K562 (cell line): ENCODE results near the gene MEA1. TPM values are rescaled to one million over a fixed set of nuclear protein-coding genes. Genes with fewer than 3 reads are reported as not detected.

Experiments
- BCL6 ChIP-seq: fragments of 250-450 bp; sonication (Bioruptor Pico); IDR thresholded peaks from 2 replicates; pipeline ENCODE4 v1.4.0; 2020
- CEBPG ChIP-seq, 3 experiments: fragments of 200-800 bp in 1 of 3; sonication (Bioruptor generic) in 1 of 3; sonication (generic) in 1 of 3; formaldehyde crosslinking in 1 of 3; IDR thresholded peaks in 2 of 3; conservative IDR thresholded peaks in 1 of 3; 2 replicates each; pipeline versions ENCODE4 v1.6.1 to v1.8.0; 2016 to 2022; ENCODE audit warnings: missing compliant biosample characterization in 2 of 3, missing genetic modification characterization in 2 of 3, mild to moderate bottlenecking in 1 of 3, missing genetic modification reagents in 1 of 3
- EGR1 ChIP-seq: fragments of 450-650 bp; conservative IDR thresholded peaks from 2 replicates; pipeline ENCODE4 v1.6.1; 2017; ENCODE audit warnings: mild to moderate bottlenecking
- FOXA1 ChIP-seq: fragments of 450-650 bp; IDR thresholded peaks from 2 replicates; pipeline ENCODE4 v1.6.1; 2016; ENCODE audit warnings: mild to moderate bottlenecking, borderline replicate concordance
- HSF4 ChIP-seq: fragments of 250-450 bp; sonication (Bioruptor Pico); IDR thresholded peaks from 2 replicates; pipeline ENCODE4 v2.1.2; 2022; ENCODE audit warnings: mild to moderate bottlenecking, moderate library complexity, borderline replicate concordance
- KDM4B ChIP-seq, 2 experiments: fragments of 450-650 bp in 1 of 2; sonication (generic) in 1 of 2; IDR thresholded peaks; 2 replicates each; pipeline ENCODE4 v1.6.1; 2016 to 2017; ENCODE audit warnings: borderline replicate concordance in 2 of 2, antibody characterized with exemption in 1 of 2, low read depth in 1 of 2, mild to moderate bottlenecking in 1 of 2
- MAFG ChIP-seq: fragments of 450-650 bp; conservative IDR thresholded peaks from 2 replicates; pipeline ENCODE4 v1.6.1; 2016; ENCODE audit warnings: missing genetic modification characterization, missing compliant biosample characterization
- MYNN ChIP-seq, 2 experiments: sonication (generic); formaldehyde crosslinking in 1 of 2; IDR thresholded peaks; 2 replicates each; pipeline versions ENCODE4 v1.5.0 to v1.6.1; 2016 to 2020; ENCODE audit warnings: antibody characterized with exemption in 1 of 2, missing genetic modification reagents in 1 of 2
- PHB ChIP-seq: fragments of 250-450 bp; sonication (Bioruptor Pico); IDR thresholded peaks from 2 replicates; pipeline ENCODE4 v1.5.0; 2021
- RCOR1 ChIP-seq, 2 experiments: IDR thresholded peaks; 2 replicates each; pipeline ENCODE4 v1.6.1; 2012; ENCODE audit warnings: low read depth in 2 of 2, low read length in 2 of 2, borderline replicate concordance in 1 of 2, improper control_type of control experiment in 1 of 2
- TSHZ1 ChIP-seq: fragments of 250-450 bp; sonication (Bioruptor Pico); IDR thresholded peaks from 2 replicates; pipeline ENCODE4 v1.4.0; 2020; ENCODE audit warnings: mild to moderate bottlenecking, moderate library complexity
- ZBED1 ChIP-seq: IDR thresholded peaks from 2 replicates; pipeline ENCODE4 v1.6.1; 2014
- ZC3H11A ChIP-seq: IDR thresholded peaks from 2 replicates; pipeline ENCODE4 v1.6.1; 2012; ENCODE audit warnings: low read depth, low read length, improper control_type of control experiment
- ZEB2 ChIP-seq: fragments of 450-650 bp; IDR thresholded peaks from 2 replicates; pipeline ENCODE4 v1.6.1; 2016
- ZNF280A ChIP-seq: fragments of 450-650 bp; IDR thresholded peaks from 2 replicates; pipeline ENCODE4 v1.6.1; 2018; ENCODE audit warnings: mild to moderate bottlenecking, low read depth; ENCODE audit not compliant: partially characterized antibody
- ZNF316 ChIP-seq: fragments of 450-650 bp; IDR thresholded peaks from 2 replicates; pipeline ENCODE4 v1.6.1; 2016
- ZNF384 ChIP-seq: IDR thresholded peaks from 2 replicates; pipeline ENCODE4 v1.6.1; 2012; ENCODE audit warnings: low read depth, low read length, improper control_type of control experiment
- polyA plus RNA-seq, 8 experiments: library from polyadenylated mRNA; depleted of rRNA in 4 of 8; stranded (reverse) in 5 of 8; unstranded in 3 of 8; fragments of >200 nt; fragmentation: Nextera tagmentation in 2 of 8; fragmentation: Illumina TruSeq in 1 of 8; extraction: Ambion mirVana in 2 of 8; extraction: Trizol in 1 of 8; gene quantifications; 2 replicates each; pipeline versions ENCODE4 v1.2.1 to v1.2.3, GENCODE V29; 2011 to 2014; ENCODE audit warnings: inconsistent platforms in 1 of 8, missing spikeins in 1 of 8
- total RNA-seq, 7 experiments: library from RNA; depleted of rRNA in 6 of 7; stranded (reverse); fragments of >200 nt in 6 of 7; fragmentation: Illumina TruSeq in 2 of 7; extraction: Trizol in 2 of 7; gene quantifications; 2 replicates each; pipeline versions ENCODE4 v1.2.1 to v1.2.3, GENCODE V29; 2011 to 2021; ENCODE audit warnings: low replicate concordance in 1 of 7
- TF ChIP-seq, protein P1 (sequence below): fragments of 250-450 bp; sonication (Bioruptor Pico); IDR thresholded peaks from 2 replicates; pipeline ENCODE4 v1.5.0; 2021; ENCODE audit warnings: mild to moderate bottlenecking, moderate library complexity

Gene MEA1
- total and polyA plus RNA-seq, 9 of the 15 experiments (the other 6 are each of a cell fraction or from before 2014, with no cell fraction given), result 86.8 to 210 (median 152) TPM

DNA sequence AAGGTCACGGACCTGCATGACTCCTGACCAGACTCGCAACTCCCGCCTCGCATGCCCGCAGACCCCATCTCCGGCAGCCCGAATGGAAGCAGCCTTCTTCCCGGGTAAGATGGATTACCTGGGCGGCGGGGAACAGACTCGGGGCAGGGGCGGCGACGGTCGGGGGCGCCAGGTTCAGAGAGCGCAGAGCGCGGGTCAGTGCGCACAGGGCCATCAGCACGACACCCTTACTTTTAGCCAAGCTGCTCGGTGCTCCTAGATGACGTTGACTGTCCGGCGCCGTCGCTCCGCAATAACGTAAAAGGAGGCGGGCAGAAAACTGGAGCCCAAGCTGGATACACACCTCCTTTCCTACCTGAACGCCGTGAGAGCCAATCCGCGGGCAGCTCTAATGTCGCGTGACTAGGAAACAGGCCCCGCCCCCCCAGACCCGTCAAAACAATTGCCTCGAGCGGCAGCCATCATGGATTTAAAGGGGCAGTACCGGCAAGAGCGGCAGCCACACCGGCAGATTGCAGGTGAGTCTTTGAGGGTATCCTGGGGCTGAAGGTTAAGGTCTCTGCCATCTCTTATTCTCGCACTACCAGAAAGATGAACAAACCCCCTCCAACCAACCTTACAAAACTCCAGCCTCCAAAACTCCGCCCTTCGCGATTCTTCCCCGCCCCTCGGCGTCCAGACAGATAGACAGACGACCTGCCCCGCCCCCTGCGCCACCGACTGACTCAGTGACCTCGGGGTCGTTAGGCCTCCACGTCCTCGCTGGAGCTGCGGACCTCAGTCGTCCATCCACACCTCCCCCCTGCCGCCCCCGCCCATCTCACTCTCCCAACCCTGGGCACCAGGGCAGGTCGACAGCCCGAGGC lies 45.7 kb upstream of the MEA1 start, which contains the start of the genes KLC4 and MRPL2 (continued):
- TF ChIP-seq ZNF280A, result no peak
- 0 out of 2 replicates have a peak, but pooled peaks have one; percentile 54 for TF ChIP-seq ZEB2
- TF ChIP-seq MAFG (tag), result no peak
- TF ChIP-seq BCL6 (CRISPR knock-in tag), result no peak
- peak in 1 of 2 experiments; percentile 55; a peak in 2 of 4 replicates for TF ChIP-seq RCOR1 (IDR thresholded peaks at IDR 0.05; ENCODE audit: borderline replicate concordance in 1 of 2, low read depth in 2 of 2, low read length in 2 of 2)
- TF ChIP-seq EGR1, result peak; percentile 84
- 0 out of 2 replicates have a peak, but pooled peaks have one; percentile 30 for TF ChIP-seq MYNN (IDR thresholded peaks at IDR 0.05)
- TF ChIP-seq MYNN (CRISPR knock-in tag; IDR thresholded peaks at IDR 0.05), result no peak
- no peak; the same call in 1 of the 2 replicates for TF ChIP-seq ZNF384
- TF ChIP-seq, protein P1, sequence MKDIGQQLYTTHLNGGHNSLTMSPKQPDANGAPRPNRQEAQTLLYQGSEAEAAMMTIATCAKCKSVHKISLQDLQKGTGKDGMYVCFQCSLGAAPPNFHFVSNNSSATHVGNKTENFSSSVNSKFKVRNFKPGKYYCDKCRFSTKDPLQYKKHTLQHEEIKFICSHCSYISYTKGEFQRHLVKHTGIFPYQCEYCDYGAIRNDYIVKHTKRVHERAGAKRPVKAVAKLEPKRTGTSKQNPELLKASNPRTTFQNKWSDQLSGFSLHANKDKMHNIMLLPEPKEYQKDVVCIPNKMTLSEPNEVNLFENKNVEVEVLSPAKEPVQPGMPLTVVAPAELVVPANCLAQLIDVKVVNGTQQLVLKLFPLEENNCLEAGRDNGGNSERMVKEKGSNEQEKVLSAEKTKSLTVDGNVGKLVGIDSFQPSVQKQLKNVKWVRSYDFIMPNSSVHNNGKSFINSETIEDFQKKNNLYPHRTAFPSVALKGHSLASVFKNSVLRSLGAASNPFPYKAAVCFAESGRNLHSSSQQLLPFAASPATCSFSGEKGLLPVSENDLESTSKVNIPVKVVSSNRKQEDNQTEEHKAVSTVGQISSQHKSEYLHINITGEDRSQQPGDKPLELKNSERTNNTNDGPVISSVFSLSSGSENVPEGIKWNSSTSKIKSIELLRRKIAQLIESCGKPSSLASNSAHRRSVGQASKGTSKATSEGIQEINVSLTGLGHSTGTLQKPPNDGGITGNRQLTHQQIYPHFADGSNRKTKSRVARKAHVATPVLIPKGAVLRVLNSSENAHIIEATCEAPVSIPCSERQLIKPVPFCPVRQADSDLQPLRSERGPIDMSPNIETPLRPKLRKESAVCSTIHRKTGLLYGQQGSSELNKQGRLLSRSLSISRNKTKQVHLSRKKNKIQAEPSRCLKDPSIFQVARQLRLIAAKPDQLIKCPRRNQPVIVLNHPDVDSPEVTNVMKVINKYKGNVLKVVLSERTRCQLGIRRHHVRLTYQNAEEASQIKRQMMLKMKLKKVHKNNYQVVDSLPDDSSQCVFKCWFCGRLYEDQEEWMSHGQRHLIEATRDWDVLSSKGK (CRISPR knock-in tag), result no peak
- TF ChIP-seq PHB (CRISPR knock-in tag), result no peak
- no peak for TF ChIP-seq ZNF316
- peak; percentile 14; the same call in 1 of the 2 replicates for TF ChIP-seq ZC3H11A
- peak; percentile 25; the same call in 1 of the 2 replicates for TF ChIP-seq ZBED1
- TF ChIP-seq FOXA1, result no peak
- TF ChIP-seq CEBPG (CRISPR knock-in tag; IDR thresholded peaks at IDR 0.05), result peak; percentile 14; the same call in 1 of the 2 replicates
- TF ChIP-seq CEBPG (tag; conservative IDR thresholded peaks at IDR 0.05 in 1 of 2, IDR thresholded peaks at IDR 0.05 in 1 of 2), result no peak
- TF ChIP-seq TSHZ1, result no peak
- no peak for TF ChIP-seq HSF4
- no peak; a peak in 1 of 4 replicates for TF ChIP-seq KDM4B (IDR thresholded peaks at IDR 0.05; ENCODE audit: borderline replicate concordance in 2 of 2, low read depth in 1 of 2)
